Kidney (tissue), 14 donors: ENCODE measurements around the gene NKAIN2. TPM values are rescaled to one million over a fixed set of nuclear protein-coding genes. Genes with fewer than 3 reads are reported as not detected.

Experiments used
- DNase-seq, 5 donors: peaks; one replicate each; pipeline ENCODE4 v3.0.0-alpha.2; 2013 to 2020
- FAIRE-seq: peaks from 2 replicates; lab custom pipeline; 2012; peaks lifted over from hg19 to GRCh38; lab: Jason Lieb, UNC
- H3K27ac ChIP-seq, 2 donors: one replicate each; pipeline ENCODE4 v1.7.0; 2013; ENCODE audit warnings: low read depth in 2 of 2, low read length in 2 of 2, inconsistent platforms in 1 of 2
- H3K27me3 ChIP-seq: one replicate; pipeline ENCODE4 v1.7.1; 2013; ENCODE audit warnings: low read length, inconsistent platforms; ENCODE audit not compliant: control insufficient read depth, insufficient read depth
- H3K36me3 ChIP-seq, 3 donors: one replicate each; pipeline versions ENCODE4 v1.7.0 to v1.7.1; 2013; ENCODE audit warnings: low read length in 3 of 3, control low read depth in 1 of 3, inconsistent platforms in 1 of 3; ENCODE audit not compliant: insufficient read depth in 3 of 3, control insufficient read depth in 2 of 3
- H3K4me1 ChIP-seq, 3 donors: one replicate each; pipeline versions ENCODE4 v1.7.0 to v1.7.1; 2013; ENCODE audit warnings: low read length in 3 of 3, inconsistent platforms in 1 of 3, low read depth in 1 of 3; ENCODE audit not compliant: control insufficient read depth in 2 of 3, insufficient read depth in 2 of 3
- H3K4me3 ChIP-seq, 3 donors: one replicate each; pipeline versions ENCODE4 v1.7.0 to v1.8.1; 2013; ENCODE audit warnings: low read length in 3 of 3, control low read depth in 1 of 3, inconsistent platforms in 1 of 3
- H3K9ac ChIP-seq, 3 donors: one replicate each; pipeline versions ENCODE4 v1.7.0 to v1.7.1; 2013; ENCODE audit warnings: low read length in 3 of 3, control low read depth in 1 of 3, inconsistent platforms in 1 of 3
- H3K9me3 ChIP-seq, 3 donors: one replicate each; pipeline versions ENCODE4 v1.7.0 to v1.7.1; 2013; ENCODE audit warnings: low read length in 3 of 3, control low read depth in 1 of 3, inconsistent platforms in 1 of 3; ENCODE audit not compliant: control insufficient read depth in 2 of 3, insufficient read depth in 1 of 3
- intact Hi-C: fragments of 100-400 bp; cut with DNase I; formaldehyde crosslinking; loops from one replicate; pipeline ENCODE4 v1.11.1; 2022
- polyA plus RNA-seq: library from polyadenylated mRNA; stranded (reverse); fragments of 350-450 nt; fragmentation: Illumina TruSeq; extraction: RNeasy Lipid Tissue Mini Kit (QIAGEN cat#74804); gene quantifications from one replicate; pipeline ENCODE4 v1.2.3, GENCODE V29; 2014; ENCODE audit warnings: low read depth, low replicate concordance; ENCODE audit not compliant: insufficient read depth
- total RNA-seq: library from RNA; stranded (reverse); fragmentation: NEBNext Ultra II Directional; extraction: Animal tissue kit (Norgen Biotek cat#: 25700); gene quantifications from one replicate; pipeline ENCODE4 v1.2.1, GENCODE V29; 2021
- TF ChIP-seq, protein P1 (sequence below): IDR thresholded peaks from 3 replicates; pipeline ENCODE4 v1.5.1; 2012; ENCODE audit warnings: mild to moderate bottlenecking, moderate library complexity, borderline replicate concordance; ENCODE audit not compliant: insufficient read depth; ENCODE audit errors: extremely low read depth
- donor health status: control.
- donor health status: control.
- donor health status: control.
- donor health status: control.
- donor health status: control.
- donor health status: DM: yes; HTN: yes; CAD: no.
- donor health status: Normal renal cell carcinoma (clear cell type).

Gene NKAIN2
- total and polyA plus RNA-seq, 2 donors from 2014 or later, result 0.39 to 1.8 TPM

DNA sequence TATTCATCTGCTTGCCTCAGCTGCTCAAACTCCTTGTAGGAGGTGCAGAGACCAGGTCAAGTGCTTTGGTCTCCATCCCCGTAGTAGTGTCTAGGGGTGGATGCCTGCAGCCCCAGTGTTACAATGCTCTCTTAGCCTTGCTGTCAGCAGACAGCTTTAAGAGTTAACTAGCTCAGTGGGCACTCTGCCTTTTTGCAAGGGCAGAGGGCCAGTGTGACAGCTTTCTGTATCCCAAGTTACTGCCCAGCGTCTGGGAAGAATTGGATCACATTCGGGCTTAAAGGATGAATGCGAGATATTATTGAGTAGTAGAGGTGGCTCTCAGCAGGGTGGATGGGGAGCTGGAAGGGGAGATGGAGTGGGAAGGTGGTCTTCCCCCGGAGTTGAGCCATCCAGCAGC is 818.7 kb downstream of the NKAIN2 start:
- Histone ChIP-seq H3K27me3 (no peaks in the 10 kb centered on the region), H3K36me3 (no peaks in the 10 kb centered on the region), H3K27ac (no peak overlapping the region), H3K9ac (no peak overlapping the region), H3K4me1 (no peaks in the 10 kb centered on the region), H3K9me3 (no peaks in the 10 kb centered on the region), H3K4me3 (no peak overlapping the region)
- FAIRE-seq, result no peak
- intact Hi-C loops, result no loop called here
- TF ChIP-seq, protein P1, sequence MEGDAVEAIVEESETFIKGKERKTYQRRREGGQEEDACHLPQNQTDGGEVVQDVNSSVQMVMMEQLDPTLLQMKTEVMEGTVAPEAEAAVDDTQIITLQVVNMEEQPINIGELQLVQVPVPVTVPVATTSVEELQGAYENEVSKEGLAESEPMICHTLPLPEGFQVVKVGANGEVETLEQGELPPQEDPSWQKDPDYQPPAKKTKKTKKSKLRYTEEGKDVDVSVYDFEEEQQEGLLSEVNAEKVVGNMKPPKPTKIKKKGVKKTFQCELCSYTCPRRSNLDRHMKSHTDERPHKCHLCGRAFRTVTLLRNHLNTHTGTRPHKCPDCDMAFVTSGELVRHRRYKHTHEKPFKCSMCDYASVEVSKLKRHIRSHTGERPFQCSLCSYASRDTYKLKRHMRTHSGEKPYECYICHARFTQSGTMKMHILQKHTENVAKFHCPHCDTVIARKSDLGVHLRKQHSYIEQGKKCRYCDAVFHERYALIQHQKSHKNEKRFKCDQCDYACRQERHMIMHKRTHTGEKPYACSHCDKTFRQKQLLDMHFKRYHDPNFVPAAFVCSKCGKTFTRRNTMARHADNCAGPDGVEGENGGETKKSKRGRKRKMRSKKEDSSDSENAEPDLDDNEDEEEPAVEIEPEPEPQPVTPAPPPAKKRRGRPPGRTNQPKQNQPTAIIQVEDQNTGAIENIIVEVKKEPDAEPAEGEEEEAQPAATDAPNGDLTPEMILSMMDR, result no peak
- DNase-seq, result no peak

DNA sequence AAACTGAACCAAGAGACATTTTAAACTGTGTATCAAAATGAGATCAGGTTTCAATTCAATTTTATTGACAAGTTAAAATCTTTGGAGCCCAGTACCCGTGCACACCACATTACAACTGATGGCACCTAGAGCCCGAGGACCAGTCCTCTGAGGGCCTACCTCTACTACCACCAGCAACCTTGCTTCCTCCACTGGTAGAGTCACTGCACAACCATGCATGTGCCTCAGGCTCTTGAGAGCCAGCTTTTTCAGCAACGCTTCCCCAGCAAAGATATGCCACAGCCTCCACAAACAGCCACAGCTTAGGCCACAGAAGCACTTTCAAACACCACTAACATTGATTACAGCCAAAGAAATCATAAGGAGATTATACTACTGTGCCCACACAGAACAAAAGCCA is 830.0 kb downstream of the NKAIN2 start:
- no peaks in the 10 kb centered on the region for H3K4me1 ChIP-seq
- DNase-seq (no peak), FAIRE-seq (no peak)
- H3K27me3 ChIP-seq, result no peaks in the 10 kb centered on the region
- H3K9me3 ChIP-seq, result peaks cover 0 to 3% (median 0%) of the 10 kb centered on the region in 3 donors
- H3K4me3 ChIP-seq, result no peak overlapping the region
- intact Hi-C loops, result no loop called here
- TF ChIP-seq, protein P1, result no peak
- H3K9ac ChIP-seq, result no peak overlapping the region
- H3K36me3 ChIP-seq, result no peaks in the 10 kb centered on the region
- H3K27ac ChIP-seq, result no peak overlapping the region

DNA sequence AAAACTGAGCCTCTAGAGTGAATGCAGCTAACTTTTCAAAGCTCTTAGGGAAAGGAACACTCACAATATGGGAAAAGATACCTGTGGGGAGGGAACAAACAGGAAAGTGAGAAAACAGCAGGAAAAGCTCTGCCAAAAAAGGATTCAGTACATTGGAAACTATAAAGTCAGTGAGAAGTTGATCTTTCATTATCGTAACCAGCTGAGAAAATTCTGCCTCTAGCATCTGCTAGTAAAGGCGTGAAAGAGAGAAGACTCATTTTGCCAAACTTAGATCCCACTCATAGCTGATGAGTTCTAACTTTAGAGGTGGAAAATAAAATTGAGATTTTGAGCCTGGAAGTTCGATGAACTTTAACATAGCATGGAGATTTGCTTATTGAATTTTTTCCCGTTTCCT is 836.8 kb downstream of the NKAIN2 start:
- no peak for FAIRE-seq
- intact Hi-C loops, result no loop called here
- H3K9ac ChIP-seq, result no peak overlapping the region
- no peaks in the 10 kb centered on the region for H3K4me1 ChIP-seq
- H3K4me3 ChIP-seq, result no peak overlapping the region
- TF ChIP-seq, protein P1, result no peak
- no peak for DNase-seq
- no peaks in the 10 kb centered on the region for H3K36me3 ChIP-seq
- no peaks in the 10 kb centered on the region for H3K27me3 ChIP-seq
- H3K9me3 ChIP-seq, result no peaks in the 10 kb centered on the region
- no peak overlapping the region for H3K27ac ChIP-seq

DNA sequence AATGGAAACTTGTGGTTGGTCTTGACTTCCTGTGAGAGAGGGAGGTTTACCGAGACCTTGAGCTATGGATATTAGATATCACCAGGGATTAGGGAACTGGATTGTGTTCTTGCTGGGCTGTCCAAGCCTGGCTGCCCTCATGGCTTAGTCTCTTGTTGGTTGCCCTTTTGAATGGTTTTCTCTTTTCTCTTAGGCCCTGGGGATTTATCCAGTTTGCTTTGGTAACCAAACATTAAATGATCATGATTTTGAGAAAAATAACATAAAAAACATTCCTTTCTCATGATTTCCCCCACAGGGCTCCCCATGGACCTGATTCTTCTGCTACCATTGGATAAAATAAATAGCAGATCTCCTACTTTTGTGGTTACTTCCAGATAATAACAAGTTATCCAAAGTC is 852.2 kb downstream of the NKAIN2 start:
- no peaks in the 10 kb centered on the region for H3K4me1 ChIP-seq
- H3K27me3 ChIP-seq, result no peaks in the 10 kb centered on the region
- no peaks in the 10 kb centered on the region for H3K36me3 ChIP-seq
- no peak for FAIRE-seq
- intact Hi-C loops, result no loop called here
- H3K27ac ChIP-seq, result no peak overlapping the region
- no peak overlapping the region for H3K4me3 ChIP-seq
- TF ChIP-seq, protein P1, result no peak
- DNase-seq, result no peak
- no peak overlapping the region for H3K9ac ChIP-seq
- H3K9me3 ChIP-seq, result no peaks in the 10 kb centered on the region
